Stomach smooth muscle (tissue), 2 donors: ENCODE results near the gene PMF1.
"Not testable (repeated sequence)": the region's sequence is repeated elsewhere in the genome, so short reads cannot be mapped to it uniquely, and the experiment has no call there.

Experiments used
- H3K27ac ChIP-seq: one replicate; pipeline ENCODE4 v1.7.0; 2013; ENCODE audit warnings: mild to moderate bottlenecking, low read length, inconsistent platforms
- H3K27me3 ChIP-seq, 2 donors: one replicate each; pipeline ENCODE4 v1.7.0; 2013; ENCODE audit warnings: low read length in 2 of 2; ENCODE audit not compliant: insufficient read depth in 2 of 2, control insufficient read depth in 1 of 2
- H3K36me3 ChIP-seq, 2 donors: one replicate each; pipeline ENCODE4 v1.7.0; 2013; ENCODE audit warnings: low read length in 2 of 2; ENCODE audit not compliant: control insufficient read depth in 2 of 2, insufficient read depth in 2 of 2
- H3K4me1 ChIP-seq: one replicate; pipeline ENCODE4 v1.7.0; 2013; ENCODE audit warnings: low read length; ENCODE audit not compliant: control insufficient read depth, insufficient read depth
- H3K4me3 ChIP-seq, 2 donors: one replicate each; pipeline ENCODE4 v1.7.0; 2013; ENCODE audit warnings: low read length in 2 of 2
- H3K9ac ChIP-seq, 2 donors: one replicate each; pipeline ENCODE4 v1.7.0; 2013; ENCODE audit warnings: low read length in 2 of 2, mild to moderate bottlenecking in 1 of 2
- H3K9me3 ChIP-seq, 2 donors: one replicate each; pipeline ENCODE4 v1.7.0; 2013; ENCODE audit warnings: low read length in 2 of 2; ENCODE audit not compliant: control insufficient read depth in 2 of 2
- donor health status: healthy.
- donor health status: Pancreatic carcinoma.

The PMF1 gene

GRCh38 chr1:156198831-156199349 lies 13.9 kb upstream of the PMF1 start:
- no peak overlapping the region for H3K9ac ChIP-seq
- no peaks in the 10 kb centered on the region for H3K9me3 ChIP-seq
- H3K36me3 ChIP-seq: peaks cover 15 to 31% of the 10 kb centered on the region in 2 donors
- H3K4me3 ChIP-seq: no peak overlapping the region
- no peaks in the 10 kb centered on the region for H3K27me3 ChIP-seq
- H3K4me1 ChIP-seq: peaks cover 18% of the 10 kb centered on the region
- H3K27ac ChIP-seq: no peak overlapping the region

- Histone ChIP-seq H3K27me3 (no peaks in the 10 kb centered on the region), H3K9me3 (no peaks in the 10 kb centered on the region), H3K27ac (no peak overlapping the region), H3K4me1 (peaks cover 10% of the 10 kb centered on the region), H3K9ac (peak overlapping the region in 1 of 2 donors; percentile 29), H3K4me3 (no peak overlapping the region), H3K36me3 (peaks cover 15 to 31% of the 10 kb centered on the region in 2 donors)
Observed at GRCh38 chr1:156200044-156200443, 12.8 kb upstream of the PMF1 start.

GRCh38 chr1:156203331-156203730 lies 9.5 kb upstream of the PMF1 start:
- Histone ChIP-seq H3K4me1 (peaks cover 3% of the 10 kb centered on the region), H3K4me3 (no peak overlapping the region), H3K9ac (no peak overlapping the region), H3K27me3 (no peaks in the 10 kb centered on the region), H3K27ac (no peak overlapping the region), H3K36me3 (peaks cover 15 to 22% of the 10 kb centered on the region in 2 donors), H3K9me3 (no peaks in the 10 kb centered on the region)

GRCh38 chr1:156204686-156205085 lies 8.1 kb upstream of the PMF1 start:
- Histone ChIP-seq H3K27ac (no peak overlapping the region), H3K4me3 (no peak overlapping the region), H3K36me3 (peaks cover 20 to 26% of the 10 kb centered on the region in 2 donors), H3K4me1 (peaks cover 3% of the 10 kb centered on the region), H3K9me3 (no peaks in the 10 kb centered on the region), H3K9ac (no peak overlapping the region), H3K27me3 (no peaks in the 10 kb centered on the region)

- peaks cover 14 to 31% of the 10 kb centered on the region in 2 donors for H3K36me3 ChIP-seq
- no peak overlapping the region for H3K27ac ChIP-seq
- H3K4me1 ChIP-seq: peaks cover 16% of the 10 kb centered on the region
Observed at GRCh38 chr1:156211243-156211642, 1.6 kb upstream of the PMF1 start.

GRCh38 chr1:156212130-156212529 lies 677 bp upstream of the PMF1 start:
- peak overlapping the region; percentile 80 to 82 for H3K9ac ChIP-seq
- no peaks in the 10 kb centered on the region for H3K9me3 ChIP-seq
- peaks cover 16% of the 10 kb centered on the region for H3K4me1 ChIP-seq
- H3K27me3 ChIP-seq: no peaks in the 10 kb centered on the region
- peak overlapping the region; percentile 90 for H3K27ac ChIP-seq
- H3K4me3 ChIP-seq: peak overlapping the region; percentile 94 to 97
- peaks cover 14 to 31% of the 10 kb centered on the region in 2 donors for H3K36me3 ChIP-seq

More at GRCh38 chr1:156211243-156211642, 1.6 kb upstream of the PMF1 start:
- Histone ChIP-seq H3K9me3 (no peaks in the 10 kb centered on the region), H3K4me3 (no peak overlapping the region), H3K27me3 (no peaks in the 10 kb centered on the region), H3K9ac (no peak overlapping the region)

GRCh38 chr1:156213644-156213966 lies 798 bp downstream of the PMF1 start:
- peak overlapping the region; percentile 82 to 98 for H3K9ac ChIP-seq
- H3K4me3 ChIP-seq: peak overlapping the region; percentile 94 to 97
- peaks cover 16% of the 10 kb centered on the region for H3K4me1 ChIP-seq
- H3K27me3 ChIP-seq: no peaks in the 10 kb centered on the region
- peak overlapping the region; percentile 90 for H3K27ac ChIP-seq
- H3K9me3 ChIP-seq: no peaks in the 10 kb centered on the region
- H3K36me3 ChIP-seq: peaks cover 11 to 25% of the 10 kb centered on the region in 2 donors

- Histone ChIP-seq H3K27ac (no peak overlapping the region), H3K4me3 (peak overlapping the region; percentile 9 to 97), H3K27me3 (no peaks in the 10 kb centered on the region), H3K9me3 (no peaks in the 10 kb centered on the region), H3K4me1 (peaks cover 16% of the 10 kb centered on the region), H3K36me3 (peaks cover 7 to 22% of the 10 kb centered on the region in 2 donors), H3K9ac (peak overlapping the region in 1 of 2 donors; percentile 17)
Observed at GRCh38 chr1:156214024-156214748, 1.4 kb downstream of the PMF1 start.

- Histone ChIP-seq H3K4me1 (peaks cover 16% of the 10 kb centered on the region), H3K36me3 (peaks cover 10 to 11% of the 10 kb centered on the region in 2 donors)
- not testable (repeated sequence) for H3K9ac ChIP-seq, H3K9me3 ChIP-seq, H3K27me3 ChIP-seq, H3K4me3 ChIP-seq, H3K27ac ChIP-seq
Observed at GRCh38 chr1:156216361-156217086, 3.7 kb downstream of the PMF1 start.

- H3K27me3 ChIP-seq: no peaks in the 10 kb centered on the region
- H3K9ac ChIP-seq: peak overlapping the region in 1 of 2 donors; percentile 9
- H3K4me1 ChIP-seq: peaks cover 12% of the 10 kb centered on the region
- H3K4me3 ChIP-seq: no peak overlapping the region
- no peaks in the 10 kb centered on the region for H3K9me3 ChIP-seq
- H3K36me3 ChIP-seq: peaks cover 19 to 20% of the 10 kb centered on the region in 2 donors
- no peak overlapping the region for H3K27ac ChIP-seq
Observed at GRCh38 chr1:156217871-156218270, 5.1 kb downstream of the PMF1 start.
